HEK293 (cell line): ENCODE data around the gene YOD1.

Source experiments
- KLF16 ChIP-seq: fragments of 450-650 bp; formaldehyde crosslinking; IDR thresholded peaks from 2 replicates; pipeline ENCODE4 v1.5.1; 2017; ENCODE audit warnings: missing biosample characterization, missing genetic modification characterization
- ZNF660 ChIP-seq: fragments of 450-650 bp; IDR thresholded peaks from 2 replicates; pipeline ENCODE4 v1.5.1; 2018; ENCODE audit warnings: missing biosample characterization, mild to moderate bottlenecking, missing genetic modification characterization
- TF ChIP-seq, protein P1 (sequence below): fragments of 450-650 bp; formaldehyde crosslinking; IDR thresholded peaks from 2 replicates; pipeline ENCODE4 v1.5.1; 2016; ENCODE audit warnings: missing biosample characterization, missing genetic modification characterization
- TF ChIP-seq, protein P2 (sequence below): fragments of 450-650 bp; formaldehyde crosslinking; IDR thresholded peaks from 2 replicates; pipeline ENCODE4 v1.5.1; 2016; ENCODE audit warnings: missing biosample characterization, missing genetic modification characterization

DNA sequence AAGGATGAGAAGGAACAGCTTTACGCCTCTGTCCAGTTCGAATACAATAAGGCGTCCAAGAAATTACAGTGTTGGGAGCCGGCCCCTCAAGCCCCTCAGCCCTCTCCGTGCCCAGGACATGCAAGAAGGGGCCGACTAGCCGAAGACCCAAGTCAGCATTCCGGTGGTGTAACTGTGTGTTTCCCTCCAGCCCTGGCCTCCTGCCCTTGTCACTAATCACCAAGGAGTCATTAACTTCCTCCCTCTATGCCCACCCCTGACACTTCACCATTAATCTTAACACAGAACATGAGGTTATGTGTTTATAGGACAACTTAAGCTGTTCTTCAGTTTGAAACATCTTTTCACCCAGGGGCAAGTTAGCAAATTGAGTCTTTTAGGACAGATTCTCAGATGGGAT lies 21.2 kb upstream of the YOD1 start:
- TF ChIP-seq KLF16 (tag by site-specific recombination) = no peak
- TF ChIP-seq, protein P1, sequence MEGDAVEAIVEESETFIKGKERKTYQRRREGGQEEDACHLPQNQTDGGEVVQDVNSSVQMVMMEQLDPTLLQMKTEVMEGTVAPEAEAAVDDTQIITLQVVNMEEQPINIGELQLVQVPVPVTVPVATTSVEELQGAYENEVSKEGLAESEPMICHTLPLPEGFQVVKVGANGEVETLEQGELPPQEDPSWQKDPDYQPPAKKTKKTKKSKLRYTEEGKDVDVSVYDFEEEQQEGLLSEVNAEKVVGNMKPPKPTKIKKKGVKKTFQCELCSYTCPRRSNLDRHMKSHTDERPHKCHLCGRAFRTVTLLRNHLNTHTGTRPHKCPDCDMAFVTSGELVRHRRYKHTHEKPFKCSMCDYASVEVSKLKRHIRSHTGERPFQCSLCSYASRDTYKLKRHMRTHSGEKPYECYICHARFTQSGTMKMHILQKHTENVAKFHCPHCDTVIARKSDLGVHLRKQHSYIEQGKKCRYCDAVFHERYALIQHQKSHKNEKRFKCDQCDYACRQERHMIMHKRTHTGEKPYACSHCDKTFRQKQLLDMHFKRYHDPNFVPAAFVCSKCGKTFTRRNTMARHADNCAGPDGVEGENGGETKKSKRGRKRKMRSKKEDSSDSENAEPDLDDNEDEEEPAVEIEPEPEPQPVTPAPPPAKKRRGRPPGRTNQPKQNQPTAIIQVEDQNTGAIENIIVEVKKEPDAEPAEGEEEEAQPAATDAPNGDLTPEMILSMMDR = no peak
- TF ChIP-seq, protein P2, sequence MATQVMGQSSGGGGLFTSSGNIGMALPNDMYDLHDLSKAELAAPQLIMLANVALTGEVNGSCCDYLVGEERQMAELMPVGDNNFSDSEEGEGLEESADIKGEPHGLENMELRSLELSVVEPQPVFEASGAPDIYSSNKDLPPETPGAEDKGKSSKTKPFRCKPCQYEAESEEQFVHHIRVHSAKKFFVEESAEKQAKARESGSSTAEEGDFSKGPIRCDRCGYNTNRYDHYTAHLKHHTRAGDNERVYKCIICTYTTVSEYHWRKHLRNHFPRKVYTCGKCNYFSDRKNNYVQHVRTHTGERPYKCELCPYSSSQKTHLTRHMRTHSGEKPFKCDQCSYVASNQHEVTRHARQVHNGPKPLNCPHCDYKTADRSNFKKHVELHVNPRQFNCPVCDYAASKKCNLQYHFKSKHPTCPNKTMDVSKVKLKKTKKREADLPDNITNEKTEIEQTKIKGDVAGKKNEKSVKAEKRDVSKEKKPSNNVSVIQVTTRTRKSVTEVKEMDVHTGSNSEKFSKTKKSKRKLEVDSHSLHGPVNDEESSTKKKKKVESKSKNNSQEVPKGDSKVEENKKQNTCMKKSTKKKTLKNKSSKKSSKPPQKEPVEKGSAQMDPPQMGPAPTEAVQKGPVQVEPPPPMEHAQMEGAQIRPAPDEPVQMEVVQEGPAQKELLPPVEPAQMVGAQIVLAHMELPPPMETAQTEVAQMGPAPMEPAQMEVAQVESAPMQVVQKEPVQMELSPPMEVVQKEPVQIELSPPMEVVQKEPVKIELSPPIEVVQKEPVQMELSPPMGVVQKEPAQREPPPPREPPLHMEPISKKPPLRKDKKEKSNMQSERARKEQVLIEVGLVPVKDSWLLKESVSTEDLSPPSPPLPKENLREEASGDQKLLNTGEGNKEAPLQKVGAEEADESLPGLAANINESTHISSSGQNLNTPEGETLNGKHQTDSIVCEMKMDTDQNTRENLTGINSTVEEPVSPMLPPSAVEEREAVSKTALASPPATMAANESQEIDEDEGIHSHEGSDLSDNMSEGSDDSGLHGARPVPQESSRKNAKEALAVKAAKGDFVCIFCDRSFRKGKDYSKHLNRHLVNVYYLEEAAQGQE (tag by site-specific recombination) = no peak
- no peak for TF ChIP-seq ZNF660 (tag by site-specific recombination)
